GM23338 (cell line): ENCODE results near the gene XPNPEP1. TPM values are rescaled to one million over a fixed set of nuclear protein-coding genes. Genes with fewer than 3 reads are reported as not detected.

Experiments used
- ATAC-seq: fragments of 200-7000 bp; cut with Tn5 transposase; 3 replicates; pipeline ENCODE4 v1.9.1; 2020
- DNase-seq: peaks from one replicate; pipeline ENCODE4 v3.0.0-alpha.2; 2015; ENCODE audit warnings: low spot score
- H2AFZ ChIP-seq: fragments of 200-600 bp; sonication (generic); 2 replicates; pipeline ENCODE4 v1.8.0; 2016; ENCODE audit warnings: antibody characterized with exemption, mild to moderate bottlenecking, moderate library complexity
- H3F3A ChIP-seq: fragments of 200-600 bp; sonication (generic); replicated peaks from 2 replicates; pipeline ENCODE4 v1.8.0; 2017; ENCODE audit warnings: antibody characterized with exemption, mixed run types, low read depth
- H3K27ac ChIP-seq: fragments of 200-600 bp; sonication (generic); 2 replicates; pipeline ENCODE4 v1.6.1; 2016; ENCODE audit warnings: low read depth
- H3K27me3 ChIP-seq: fragments of 200-600 bp; sonication (generic); 2 replicates; pipeline ENCODE4 v1.8.0; 2016; ENCODE audit warnings: mild to moderate bottlenecking, mixed run types, moderate library complexity; ENCODE audit not compliant: insufficient read depth
- H3K36me3 ChIP-seq: fragments of 200-600 bp; sonication (generic); 2 replicates; pipeline ENCODE4 v1.8.0; 2016; ENCODE audit warnings: mild to moderate bottlenecking; ENCODE audit not compliant: insufficient read depth
- H3K4me1 ChIP-seq: fragments of 200-600 bp; sonication (generic); 2 replicates; pipeline ENCODE4 v1.8.0; 2016; ENCODE audit warnings: mild to moderate bottlenecking, moderate library complexity; ENCODE audit not compliant: insufficient read depth
- H3K4me2 ChIP-seq: fragments of 200-600 bp; sonication (generic); 2 replicates; pipeline ENCODE4 v1.7.1; 2017; ENCODE audit warnings: mixed run types
- H3K4me3 ChIP-seq: fragments of 200-600 bp; sonication (generic); 2 replicates; pipeline ENCODE4 v1.6.1; 2016; ENCODE audit warnings: mixed run types
- H3K79me2 ChIP-seq: fragments of 200-600 bp; sonication (generic); replicated peaks from 2 replicates; pipeline ENCODE4 v1.8.0; 2017; ENCODE audit warnings: mild to moderate bottlenecking; ENCODE audit not compliant: insufficient read depth
- H3K9me2 ChIP-seq: fragments of 200-600 bp; sonication (generic); 2 replicates; pipeline ENCODE4 v1.8.0; 2017; ENCODE audit not compliant: insufficient read depth
- H4K20me1 ChIP-seq: fragments of 200-600 bp; sonication (generic); replicated peaks from 2 replicates; pipeline ENCODE4 v1.8.0; 2017; ENCODE audit warnings: mild to moderate bottlenecking; ENCODE audit not compliant: insufficient read depth
- H3K27ac Mint-ChIP-seq: 2 replicates; pipeline ENCODE4 v1.8.0; 2020; ENCODE audit warnings: inconsistent platforms, mild to moderate bottlenecking, moderate library complexity, mixed read lengths
- H3K27me3 Mint-ChIP-seq: 3 replicates; pipeline ENCODE4 v1.8.0; 2022; ENCODE audit warnings: low read depth, mild to moderate bottlenecking, moderate library complexity, mixed read lengths, inconsistent platforms; ENCODE audit not compliant: insufficient read depth, poor library complexity
- H3K36me3 Mint-ChIP-seq: 3 replicates; pipeline ENCODE4 v1.8.0; 2021; ENCODE audit warnings: low read depth, mild to moderate bottlenecking, inconsistent platforms, moderate library complexity, mixed read lengths
- H3K4me1 Mint-ChIP-seq: 3 replicates; pipeline ENCODE4 v1.8.0; 2020; ENCODE audit warnings: mild to moderate bottlenecking, inconsistent platforms, mixed read lengths
- H3K4me3 Mint-ChIP-seq: 3 replicates; pipeline ENCODE4 v1.8.0; 2021; ENCODE audit warnings: moderate library complexity, mild to moderate bottlenecking, inconsistent platforms, mixed read lengths
- H3K9me3 Mint-ChIP-seq: 3 replicates; pipeline ENCODE4 v1.8.0; 2020; ENCODE audit warnings: moderate library complexity, mild to moderate bottlenecking, inconsistent platforms, mixed read lengths
- CTCF ChIP-seq, 2 experiments: fragments of 200-600 bp in 1 of 2; sonication (generic) in 1 of 2; conservative IDR thresholded peaks; 2 replicates each; pipeline versions ENCODE4 v1.5.1 to v1.6.1; 2016 to 2017; ENCODE audit warnings: antibody characterized with exemption in 2 of 2, low read depth in 2 of 2, mild to moderate bottlenecking in 2 of 2, moderate library complexity in 1 of 2
- ETS1 ChIP-seq: IDR thresholded peaks from 2 replicates; pipeline ENCODE4 v1.6.1; 2016; ENCODE audit warnings: antibody characterized with exemption
- NANOG ChIP-seq: IDR thresholded peaks from 2 replicates; pipeline ENCODE4 v1.6.1; 2016; ENCODE audit warnings: antibody characterized with exemption, borderline replicate concordance
- POLR2AphosphoS5 ChIP-seq: IDR thresholded peaks from 2 replicates; pipeline ENCODE4 v1.6.1; 2016; ENCODE audit warnings: antibody characterized with exemption, low read depth
- STAT1 ChIP-seq: IDR thresholded peaks from one replicate; pipeline ENCODE4 v1.6.1; 2016; ENCODE audit warnings: antibody characterized with exemption; ENCODE audit not compliant: unreplicated experiment
- ZNF331 ChIP-seq: fragments of 250-450 bp; sonication (Bioruptor Pico); IDR thresholded peaks from 2 replicates; pipeline ENCODE4 v1.5.0; 2020; ENCODE audit warnings: low read depth, mild to moderate bottlenecking, moderate library complexity
- polyA plus RNA-seq: library from polyadenylated mRNA; unstranded; fragments of >200 nt; fragmentation: Nextera tagmentation; extraction: Ambion mirVana; gene quantifications from 2 replicates; pipeline ENCODE4 v1.2.1, GENCODE V29; 2016
- total RNA-seq: library from RNA; depleted of rRNA; stranded (reverse); fragments of >200 nt; shearing (Covaris generic); gene quantifications from 2 replicates; pipeline ENCODE4 v1.2.3, GENCODE V29; 2014
- TF ChIP-seq, protein P1 (sequence below): IDR thresholded peaks from one replicate; pipeline ENCODE4 v1.6.1; 2018; ENCODE audit warnings: antibody characterized with exemption; ENCODE audit not compliant: unreplicated experiment

Gene XPNPEP1
- total and polyA plus RNA-seq, 2 experiments from 2014 or later = 17.5 to 55.8 TPM

DNA sequence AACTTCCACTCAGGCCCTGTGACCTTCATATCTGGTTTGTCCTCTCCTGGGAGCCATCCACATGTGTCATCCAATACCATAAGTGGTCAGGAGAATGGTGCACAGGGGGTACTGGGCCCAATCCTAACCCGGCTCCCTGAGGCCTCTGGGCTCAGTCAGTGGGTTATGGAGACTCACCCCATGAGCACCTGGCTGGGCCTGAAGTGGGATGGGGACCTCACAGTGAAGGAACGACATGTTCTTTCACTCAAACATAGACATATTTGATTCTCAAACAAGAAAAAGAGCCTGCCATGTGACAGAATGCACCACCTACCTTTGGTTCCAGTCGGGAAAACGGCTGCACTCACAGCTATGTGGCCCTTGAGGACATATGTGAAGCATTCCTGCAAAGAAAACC is 51.8 kb downstream of the XPNPEP1 start:
- ATAC-seq (no peak), DNase-seq (no peak)
- Histone ChIP-seq H4K20me1 (0 out of 2 replicates have a peak, but pooled peaks cover 4% of the 10 kb centered on the region), H3K27me3 (no peaks in the 10 kb centered on the region), H3F3A (no peaks in the 10 kb centered on the region), H3K27ac (no peak overlapping the region), H3K9me2 (no peaks in the 10 kb centered on the region), H3K4me2 (no peak overlapping the region), H2AFZ (no peak overlapping the region), H3K79me2 (no peaks in the 10 kb centered on the region), H3K4me1 (no peaks in the 10 kb centered on the region), H3K4me3 (no peak overlapping the region), H3K36me3 (peaks cover 5% of the 10 kb centered on the region; the same call in 1 of the 2 replicates)
- peaks cover 22% of the 10 kb centered on the region; the same call in 1 of the 3 replicates for H3K36me3 Mint-ChIP-seq
- H3K4me1 Mint-ChIP-seq = no peaks in the 10 kb centered on the region
- TF ChIP-seq NANOG (no peak), POLR2AphosphoS5 (no peak), ETS1 (no peak)
- peaks cover under 1% of the 10 kb centered on the region for H3K27me3 Mint-ChIP-seq
- H3K4me3 Mint-ChIP-seq = no peak overlapping the region
- H3K9me3 Mint-ChIP-seq = no peaks in the 10 kb centered on the region
- no peak overlapping the region for H3K27ac Mint-ChIP-seq

DNA sequence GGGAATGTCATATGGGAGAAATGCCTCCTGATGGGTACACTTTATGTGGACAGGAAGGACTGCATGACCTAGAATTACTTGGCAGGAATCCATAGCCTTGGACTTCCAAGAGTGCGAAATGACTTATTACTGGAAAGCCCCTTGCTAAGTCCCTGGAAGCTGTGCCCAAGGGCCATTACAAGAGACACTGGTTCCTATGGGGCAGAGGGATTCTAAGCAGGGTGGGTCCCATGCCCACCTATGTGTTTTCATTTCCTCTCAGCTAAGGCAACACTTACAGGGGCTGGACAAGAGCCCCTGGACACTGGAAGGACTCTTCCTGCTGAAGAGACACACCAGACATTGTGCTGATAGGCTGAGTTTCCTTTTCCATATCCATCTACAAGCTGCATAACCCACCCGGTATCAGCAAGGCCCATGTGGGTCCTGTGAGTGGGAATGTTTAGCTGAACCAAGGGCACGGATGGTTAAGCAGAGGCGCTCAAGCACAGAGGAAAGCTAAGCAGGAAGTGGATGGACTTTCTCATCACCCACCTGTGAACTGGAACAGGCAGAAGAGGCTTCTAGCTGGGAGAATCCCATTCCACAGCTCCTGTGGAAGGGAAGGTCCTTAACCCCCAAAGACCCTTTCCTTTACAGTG is 56.2 kb downstream of the XPNPEP1 start:
- Mint-ChIP-seq H3K9me3 (no peaks in the 10 kb centered on the region), H3K4me3 (no peak overlapping the region), H3K27ac (no peak overlapping the region), H3K36me3 (peaks cover 37% of the 10 kb centered on the region), H3K27me3 (peaks cover 7% of the 10 kb centered on the region), H3K4me1 (peaks cover 8% of the 10 kb centered on the region)
- Histone ChIP-seq H3K4me3 (no peak overlapping the region), H4K20me1 (no peaks in the 10 kb centered on the region), H2AFZ (no peak overlapping the region), H3K4me1 (peaks cover 7% of the 10 kb centered on the region; the same call in 1 of the 2 replicates), H3K4me2 (no peak overlapping the region), H3F3A (no peaks in the 10 kb centered on the region), H3K79me2 (no peaks in the 10 kb centered on the region), H3K27ac (no peak overlapping the region), H3K36me3 (peaks cover 8% of the 10 kb centered on the region; the same call in 1 of the 2 replicates), H3K27me3 (no peaks in the 10 kb centered on the region), H3K9me2 (no peaks in the 10 kb centered on the region)
- DNase-seq (no peak), ATAC-seq (no peak)
- TF ChIP-seq POLR2AphosphoS5 (no peak), CTCF (conservative IDR thresholded peaks at IDR 0.05; ENCODE audit: low read depth in 2 of 2) (no peak), ETS1 (no peak), STAT1 (no peak), ZNF331 (CRISPR knock-in tag) (no peak), NANOG (no peak)
- TF ChIP-seq, protein P1, sequence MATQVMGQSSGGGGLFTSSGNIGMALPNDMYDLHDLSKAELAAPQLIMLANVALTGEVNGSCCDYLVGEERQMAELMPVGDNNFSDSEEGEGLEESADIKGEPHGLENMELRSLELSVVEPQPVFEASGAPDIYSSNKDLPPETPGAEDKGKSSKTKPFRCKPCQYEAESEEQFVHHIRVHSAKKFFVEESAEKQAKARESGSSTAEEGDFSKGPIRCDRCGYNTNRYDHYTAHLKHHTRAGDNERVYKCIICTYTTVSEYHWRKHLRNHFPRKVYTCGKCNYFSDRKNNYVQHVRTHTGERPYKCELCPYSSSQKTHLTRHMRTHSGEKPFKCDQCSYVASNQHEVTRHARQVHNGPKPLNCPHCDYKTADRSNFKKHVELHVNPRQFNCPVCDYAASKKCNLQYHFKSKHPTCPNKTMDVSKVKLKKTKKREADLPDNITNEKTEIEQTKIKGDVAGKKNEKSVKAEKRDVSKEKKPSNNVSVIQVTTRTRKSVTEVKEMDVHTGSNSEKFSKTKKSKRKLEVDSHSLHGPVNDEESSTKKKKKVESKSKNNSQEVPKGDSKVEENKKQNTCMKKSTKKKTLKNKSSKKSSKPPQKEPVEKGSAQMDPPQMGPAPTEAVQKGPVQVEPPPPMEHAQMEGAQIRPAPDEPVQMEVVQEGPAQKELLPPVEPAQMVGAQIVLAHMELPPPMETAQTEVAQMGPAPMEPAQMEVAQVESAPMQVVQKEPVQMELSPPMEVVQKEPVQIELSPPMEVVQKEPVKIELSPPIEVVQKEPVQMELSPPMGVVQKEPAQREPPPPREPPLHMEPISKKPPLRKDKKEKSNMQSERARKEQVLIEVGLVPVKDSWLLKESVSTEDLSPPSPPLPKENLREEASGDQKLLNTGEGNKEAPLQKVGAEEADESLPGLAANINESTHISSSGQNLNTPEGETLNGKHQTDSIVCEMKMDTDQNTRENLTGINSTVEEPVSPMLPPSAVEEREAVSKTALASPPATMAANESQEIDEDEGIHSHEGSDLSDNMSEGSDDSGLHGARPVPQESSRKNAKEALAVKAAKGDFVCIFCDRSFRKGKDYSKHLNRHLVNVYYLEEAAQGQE = no peak
